Left lung (tissue), 10 donors: ENCODE measurements around the gene UIMC1. TPM values are rescaled to one million over a fixed set of nuclear protein-coding genes. Genes with fewer than 3 reads are reported as not detected.

Experiments
- ATAC-seq: fragments of 200-7000 bp; cut with Tn5 transposase; one replicate; pipeline ENCODE4 v1.9.1; 2020; ENCODE audit warnings: moderate library complexity
- DNase-seq, 4 donors: peaks; one replicate each; pipeline ENCODE4 v3.0.0-alpha.2; 2013 to 2020
- H3K27ac ChIP-seq, 2 donors: fragments of 200-600 bp; sonication (generic) in 1 of 2; one replicate each; pipeline versions ENCODE4 v1.5.0 to v1.8.0; 2020 to 2021
- H3K27me3 ChIP-seq, 2 donors: fragments of 200-600 bp; sonication (generic) in 1 of 2; one replicate each; pipeline versions ENCODE4 v1.5.0 to v1.8.0; 2020 to 2021
- H3K36me3 ChIP-seq, 2 donors: fragments of 200-600 bp; sonication (generic) in 1 of 2; one replicate each; pipeline versions ENCODE4 v1.5.0 to v1.8.0; 2020 to 2021
- H3K4me1 ChIP-seq, 2 donors: fragments of 200-600 bp; one replicate each; pipeline ENCODE4 v1.8.0; 2021
- H3K4me3 ChIP-seq, 2 donors: fragments of 200-600 bp; sonication (generic) in 1 of 2; one replicate each; pipeline versions ENCODE4 v1.5.0 to v1.8.0; 2020 to 2021; ENCODE audit warnings: mild to moderate bottlenecking in 1 of 2
- H3K9me3 ChIP-seq, 2 donors: fragments of 200-600 bp; sonication (generic) in 1 of 2; one replicate each; pipeline versions ENCODE4 v1.5.0 to v1.8.0; 2020 to 2021
- intact Hi-C, 2 donors: fragments of 100-400 bp; cut with DNase I; formaldehyde crosslinking; loops; one replicate each; pipeline versions ENCODE4 v1.11.2 to v1.14.2; 2022
- polyA plus RNA-seq, 6 donors: library from polyadenylated mRNA; unstranded; fragments of 120-200 nt; gene quantifications; one replicate each; pipeline ENCODE4 v1.2.1, GENCODE V29; 2013; ENCODE audit not compliant: insufficient read length in 6 of 6
- total RNA-seq, 2 donors: library from RNA; stranded (reverse); fragmentation: NEBNext Ultra II Directional; extraction: Animal tissue kit (Norgen Biotek cat#: 25700); gene quantifications; one replicate each; pipeline ENCODE4 v1.2.1, GENCODE V29; 2021
- TF ChIP-seq, protein P1 (sequence below), 2 donors: fragments of 200-600 bp; sonication (generic) in 1 of 2; IDR thresholded peaks; one replicate each; pipeline versions ENCODE4 v1.5.0 to v1.8.0; 2021; ENCODE audit warnings: antibody characterized with exemption in 2 of 2
- donor health status: DM: no; HTN: yes; CAD: no.
- donor health status: DM: no; HTN: no; CAD: no.

Gene UIMC1
- total and polyA plus RNA-seq, 8 donors: 22.4 to 53.7 (median 44.2) TPM

DNA sequence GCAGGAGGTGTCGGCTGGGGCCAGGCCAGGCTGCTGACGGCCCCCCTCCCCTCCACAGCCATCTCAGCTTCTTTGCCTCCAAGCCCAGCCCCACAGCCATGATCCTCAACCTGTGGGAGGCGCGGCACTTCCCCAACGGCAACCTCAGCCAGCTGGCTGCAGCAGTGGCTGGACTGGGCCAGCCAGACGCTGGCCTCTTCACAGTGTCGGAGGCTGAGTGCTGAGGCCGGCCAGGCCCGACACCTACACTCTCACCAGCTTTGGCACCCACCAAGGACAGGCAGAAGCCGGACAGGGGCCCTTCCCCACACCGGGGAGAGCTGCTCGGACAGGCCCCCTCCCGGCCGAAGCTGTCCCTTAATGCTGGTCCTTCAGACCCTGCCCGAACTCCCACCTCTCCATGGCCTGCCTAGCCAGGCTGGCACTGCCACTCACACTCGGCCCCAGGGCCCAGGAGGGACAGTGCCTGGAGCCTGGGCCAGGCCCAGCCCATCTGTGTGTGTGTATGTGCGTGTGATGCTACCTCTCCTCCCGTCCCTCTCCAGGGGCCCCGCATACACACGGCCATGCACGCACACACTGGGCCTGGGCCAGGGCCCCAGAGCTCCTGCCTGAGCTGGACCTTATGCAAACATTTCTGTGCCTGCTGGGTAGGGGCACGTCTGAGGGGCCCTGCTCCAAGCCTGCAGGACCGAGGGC, 126.8 kb downstream of the UIMC1 start:
- Histone ChIP-seq H3K27ac (no peak overlapping the region), H3K4me1 (no peaks in the 10 kb centered on the region), H3K36me3 (peaks cover 0 to 50% of the 10 kb centered on the region in 2 donors), H3K9me3 (no peaks in the 10 kb centered on the region), H3K4me3 (no peak overlapping the region), H3K27me3 (peaks cover 5 to 55% of the 10 kb centered on the region in 2 donors)
- TF ChIP-seq, protein P1, sequence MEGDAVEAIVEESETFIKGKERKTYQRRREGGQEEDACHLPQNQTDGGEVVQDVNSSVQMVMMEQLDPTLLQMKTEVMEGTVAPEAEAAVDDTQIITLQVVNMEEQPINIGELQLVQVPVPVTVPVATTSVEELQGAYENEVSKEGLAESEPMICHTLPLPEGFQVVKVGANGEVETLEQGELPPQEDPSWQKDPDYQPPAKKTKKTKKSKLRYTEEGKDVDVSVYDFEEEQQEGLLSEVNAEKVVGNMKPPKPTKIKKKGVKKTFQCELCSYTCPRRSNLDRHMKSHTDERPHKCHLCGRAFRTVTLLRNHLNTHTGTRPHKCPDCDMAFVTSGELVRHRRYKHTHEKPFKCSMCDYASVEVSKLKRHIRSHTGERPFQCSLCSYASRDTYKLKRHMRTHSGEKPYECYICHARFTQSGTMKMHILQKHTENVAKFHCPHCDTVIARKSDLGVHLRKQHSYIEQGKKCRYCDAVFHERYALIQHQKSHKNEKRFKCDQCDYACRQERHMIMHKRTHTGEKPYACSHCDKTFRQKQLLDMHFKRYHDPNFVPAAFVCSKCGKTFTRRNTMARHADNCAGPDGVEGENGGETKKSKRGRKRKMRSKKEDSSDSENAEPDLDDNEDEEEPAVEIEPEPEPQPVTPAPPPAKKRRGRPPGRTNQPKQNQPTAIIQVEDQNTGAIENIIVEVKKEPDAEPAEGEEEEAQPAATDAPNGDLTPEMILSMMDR (IDR thresholded peaks at IDR 0.05): no peak
- no peak for ATAC-seq
- DNase-seq: peak in 2 of 4 donors; percentile 10 to 76
- intact Hi-C loops: no loop called here

- Histone ChIP-seq H3K27ac (no peak overlapping the region), H3K9me3 (no peaks in the 10 kb centered on the region), H3K4me1 (no peaks in the 10 kb centered on the region), H3K27me3 (peaks cover 5 to 62% of the 10 kb centered on the region in 2 donors), H3K36me3 (peaks cover 0 to 49% of the 10 kb centered on the region in 2 donors), H3K4me3 (no peak overlapping the region)
- TF ChIP-seq, protein P1 (IDR thresholded peaks at IDR 0.05): no peak
- intact Hi-C loops: no loop called here
- ATAC-seq (no peak), DNase-seq (peak in 1 of 4 donors; percentile 68)
Observed at GRCh38 chr5:176878906-176879662, 127.5 kb downstream of the UIMC1 start.

GRCh38 chr5:176878463-176878862, 128.1 kb downstream of the UIMC1 start:
- Histone ChIP-seq H3K4me1 (no peaks in the 10 kb centered on the region), H3K9me3 (no peaks in the 10 kb centered on the region), H3K36me3 (peaks cover 0 to 44% of the 10 kb centered on the region in 2 donors), H3K27ac (no peak overlapping the region), H3K4me3 (no peak overlapping the region), H3K27me3 (peaks cover 5 to 68% of the 10 kb centered on the region in 2 donors)
- ATAC-seq (no peak), DNase-seq (peak in 1 of 4 donors; percentile 76)
- intact Hi-C loops: no loop called here
- TF ChIP-seq, protein P1 (IDR thresholded peaks at IDR 0.05): no peak

DNA sequence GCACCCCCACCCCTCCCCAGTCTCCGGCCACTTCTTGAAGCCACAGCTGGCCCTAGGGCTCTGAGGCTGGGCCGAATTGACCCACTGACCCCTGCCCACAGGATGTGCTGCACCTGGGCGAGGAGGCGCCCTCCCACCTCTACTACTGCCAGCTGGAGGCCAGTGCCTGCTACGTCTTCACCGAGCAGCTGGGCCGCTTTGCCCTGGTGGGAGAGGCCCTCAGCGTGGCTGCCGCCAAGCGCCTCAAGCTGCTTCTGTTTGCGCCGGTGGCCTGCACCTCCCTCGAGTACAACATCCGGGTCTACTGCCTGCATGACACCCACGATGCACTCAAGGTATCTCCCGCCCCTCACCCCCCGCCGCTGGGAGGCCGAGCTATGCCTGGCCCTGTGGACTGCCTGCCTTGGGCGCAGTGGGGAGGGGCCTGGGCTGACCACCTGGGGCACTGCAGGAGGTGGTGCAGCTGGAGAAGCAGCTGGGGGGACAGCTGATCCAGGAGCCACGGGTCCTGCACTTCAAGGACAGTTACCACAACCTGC, 128.7 kb downstream of the UIMC1 start:
- peak in 1 of 4 donors; percentile 80 for DNase-seq
- Histone ChIP-seq H3K9me3 (no peaks in the 10 kb centered on the region), H3K27ac (no peak overlapping the region), H3K4me3 (no peak overlapping the region), H3K36me3 (peaks cover 0 to 38% of the 10 kb centered on the region in 2 donors), H3K4me1 (no peaks in the 10 kb centered on the region), H3K27me3 (peaks cover 5 to 70% of the 10 kb centered on the region in 2 donors)
- ATAC-seq: no peak
- intact Hi-C loops: no loop called here
- TF ChIP-seq, protein P1 (IDR thresholded peaks at IDR 0.05): no peak
